ENCODE data around the gene KCNN4.

KCNN4 gene

GRCh38 chr19:43782689-43783231 is 2.0 kb upstream of the KCNN4 start:
- DNase-seq (ENCODE audit: low read depth, low spot score), result no peak
- no peak overlapping the region for H3K4me3 ChIP-seq (ENCODE audit: low read depth, low read length)
- TF ChIP-seq, protein P1, sequence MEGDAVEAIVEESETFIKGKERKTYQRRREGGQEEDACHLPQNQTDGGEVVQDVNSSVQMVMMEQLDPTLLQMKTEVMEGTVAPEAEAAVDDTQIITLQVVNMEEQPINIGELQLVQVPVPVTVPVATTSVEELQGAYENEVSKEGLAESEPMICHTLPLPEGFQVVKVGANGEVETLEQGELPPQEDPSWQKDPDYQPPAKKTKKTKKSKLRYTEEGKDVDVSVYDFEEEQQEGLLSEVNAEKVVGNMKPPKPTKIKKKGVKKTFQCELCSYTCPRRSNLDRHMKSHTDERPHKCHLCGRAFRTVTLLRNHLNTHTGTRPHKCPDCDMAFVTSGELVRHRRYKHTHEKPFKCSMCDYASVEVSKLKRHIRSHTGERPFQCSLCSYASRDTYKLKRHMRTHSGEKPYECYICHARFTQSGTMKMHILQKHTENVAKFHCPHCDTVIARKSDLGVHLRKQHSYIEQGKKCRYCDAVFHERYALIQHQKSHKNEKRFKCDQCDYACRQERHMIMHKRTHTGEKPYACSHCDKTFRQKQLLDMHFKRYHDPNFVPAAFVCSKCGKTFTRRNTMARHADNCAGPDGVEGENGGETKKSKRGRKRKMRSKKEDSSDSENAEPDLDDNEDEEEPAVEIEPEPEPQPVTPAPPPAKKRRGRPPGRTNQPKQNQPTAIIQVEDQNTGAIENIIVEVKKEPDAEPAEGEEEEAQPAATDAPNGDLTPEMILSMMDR (IDR thresholded peaks at IDR 0.05; ENCODE audit: insufficient read depth, low read length, missing control alignments), result no peak
- POLR2A ChIA-PET, result no interaction called here
- CTCF ChIA-PET, result interaction anchor here (2.9 kb wide), 1 partner anchor 18 kb away, joined by 28 read pairs; no protein-coding TSS in a partner anchor

GRCh38 chr19:43782311-43782660 is 1.5 kb upstream of the KCNN4 start:
- ChIA-PET CTCF (interaction anchor here (1.3 kb wide), 1 partner anchor 37 kb away, joined by 6 read pairs; no protein-coding TSS in a partner anchor), POLR2A (no interaction called here)
- no peak for DNase-seq (ENCODE audit: low read depth, low spot score)
- no peak overlapping the region for H3K4me3 ChIP-seq (ENCODE audit: low read depth, low read length)
- TF ChIP-seq, protein P1 (IDR thresholded peaks at IDR 0.05; ENCODE audit: insufficient read depth, low read length, missing control alignments), result no peak

DNA sequence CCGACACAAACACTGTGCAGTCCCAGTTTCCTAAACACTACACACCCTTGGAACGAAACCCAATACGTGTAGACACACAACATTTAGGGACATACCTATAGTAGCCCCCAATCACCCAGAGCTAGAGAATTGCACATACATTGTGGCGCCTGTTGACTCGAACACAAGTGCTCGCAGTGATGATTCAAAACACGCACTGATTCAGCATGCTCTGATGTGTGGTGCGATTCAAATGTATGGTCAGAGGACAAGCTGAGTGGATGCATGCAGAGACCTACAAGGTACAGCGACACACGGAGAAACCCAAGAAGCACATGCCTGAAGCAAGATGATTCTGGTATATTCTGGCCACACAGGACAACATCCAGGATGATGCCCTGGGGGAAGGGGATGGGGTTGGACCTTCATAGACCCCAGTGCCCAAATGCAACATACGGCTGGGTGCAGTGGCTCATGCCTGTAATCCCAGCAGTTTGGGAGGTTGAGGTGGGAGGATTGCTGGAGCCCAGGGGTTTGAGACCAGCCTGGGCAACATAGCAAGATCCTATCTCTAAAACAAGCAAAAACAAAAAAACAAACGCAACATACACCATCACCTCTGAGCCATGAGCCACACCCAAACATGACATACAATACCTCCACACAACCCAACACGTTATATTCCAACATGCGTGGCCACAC is 997 bp upstream of the KCNN4 start:
- ChIA-PET CTCF (interaction anchor here (1.0 to 8.0 kb wide), 3 partner anchors 15 to 37 kb away, joined by 4 to 92 read pairs (median 6); no protein-coding TSS in a partner anchor), POLR2A (interaction anchor here (0.6 to 0.7 kb wide), 2 partner anchors 17 to 95 kb away, joined by 3 to 4 read pairs; no protein-coding TSS in a partner anchor)
- H3K4me3 ChIP-seq (ENCODE audit: low read depth, low read length), result no peak overlapping the region
- TF ChIP-seq, protein P1 (IDR thresholded peaks at IDR 0.05; ENCODE audit: insufficient read depth, low read length, missing control alignments), result no peak
- no peak for DNase-seq (ENCODE audit: low read depth, low spot score)

- CTCF ChIA-PET, result interaction anchor here (1.0 to 8.0 kb wide), 6 partner anchors 10 to 35 kb away, joined by 3 to 92 read pairs (median 6); no protein-coding TSS in a partner anchor
- DNase-seq (ENCODE audit: low read depth, low spot score), result no peak
- TF ChIP-seq, protein P1 (IDR thresholded peaks at IDR 0.05; ENCODE audit: insufficient read depth, low read length, missing control alignments), result no peak
- POLR2A ChIA-PET, result interaction anchor here (1.1 kb wide), 1 partner anchor 27 kb away, joined by 3 read pairs; no protein-coding TSS in a partner anchor
- no peak overlapping the region for H3K4me3 ChIP-seq (ENCODE audit: low read depth, low read length)
Observed at GRCh38 chr19:43779820-43780219, 953 bp downstream of the KCNN4 start.

- ChIA-PET CTCF (interaction anchor here (1.0 to 8.0 kb wide), 9 partner anchors 9 to 109 kb away, joined by 3 to 92 read pairs (median 5); partner anchors contain the start of genes PLAUR and SMG9), POLR2A (interaction anchor here (1.1 to 2.8 kb wide), 2 partner anchors 14 to 27 kb away, joined by 3 to 10 read pairs; no protein-coding TSS in a partner anchor)
- H3K4me3 ChIP-seq (ENCODE audit: low read depth, low read length), result no peak overlapping the region
- TF ChIP-seq, protein P1 (IDR thresholded peaks at IDR 0.05; ENCODE audit: insufficient read depth, low read length, missing control alignments), result no peak
- DNase-seq (ENCODE audit: low read depth, low spot score), result no peak
Observed at GRCh38 chr19:43779147-43779819, 1.5 kb downstream of the KCNN4 start.

Data from AG04449 (cell line).